GM06990 (cell line): ENCODE results near the gene C2orf68.
A peak's percentile ranks its signal among the peaks of the same experiment; 100 is the strongest.
"Not testable (repeated sequence)": the region's sequence is repeated elsewhere in the genome, so short reads cannot be mapped to it uniquely, and the experiment has no call there.

Experiments
- DNase-seq: peaks from one replicate; pipeline ENCODE4 v3.0.0-alpha.2; 2011; ENCODE audit not compliant: insufficient read length; ENCODE audit errors: extremely low read depth
- H3K27me3 ChIP-seq: replicated peaks from 2 replicates; pipeline ENCODE4 v1.6.0; 2011; ENCODE audit warnings: low read length; ENCODE audit not compliant: control insufficient read depth, insufficient read depth
- H3K36me3 ChIP-seq: 2 replicates; pipeline ENCODE4 v1.5.1; 2011; ENCODE audit warnings: low read length; ENCODE audit not compliant: control insufficient read depth, insufficient read depth
- H3K4me3 ChIP-seq: replicated peaks from 2 replicates; pipeline ENCODE4 v1.5.1; 2011; ENCODE audit warnings: low read depth, mild to moderate bottlenecking, control low read depth, low read length
- CTCF ChIP-seq: IDR thresholded peaks from 2 replicates; pipeline ENCODE4 v1.5.1; 2011; ENCODE audit warnings: low read length, control low read depth, mild to moderate bottlenecking, inconsistent platforms; ENCODE audit not compliant: insufficient read depth, poor library complexity, severe bottlenecking

Gene C2orf68

GRCh38 chr2:85611705-85612587 lies at the start of gene C2orf68:
C2orf68 (minus strand) TSS chr2:85612066; CDS start chr2:85611984, 82 bp downstream.
- peak; percentile 91 for DNase-seq
- Histone ChIP-seq H3K4me3 (peak within 1 kb of the TSS; percentile 89), H3K27me3 (no peaks in the 10 kb centered on the region), H3K36me3 (peaks cover 5% of the 10 kb centered on the region)
- TF ChIP-seq CTCF: no peak

GRCh38 chr2:85661139-85661858 lies 49.4 kb upstream of the C2orf68 start:
- no peaks in the 10 kb centered on the region; the same call in none of the 2 replicates for H3K36me3 ChIP-seq
- DNase-seq: no peak
- TF ChIP-seq CTCF: no peak
- H3K4me3 ChIP-seq: no peak overlapping the region
- H3K27me3 ChIP-seq: no peaks in the 10 kb centered on the region

- Histone ChIP-seq H3K4me3 (no peak overlapping the region), H3K36me3 (peaks cover 4% of the 10 kb centered on the region), H3K27me3 (no peaks in the 10 kb centered on the region)
- TF ChIP-seq CTCF: no peak
- DNase-seq: no peak
Measured at GRCh38 chr2:85660725-85661124, 48.9 kb upstream of the C2orf68 start.

GRCh38 chr2:85660301-85660700 lies 48.4 kb upstream of the C2orf68 start:
- DNase-seq, H3K36me3 ChIP-seq, H3K27me3 ChIP-seq, H3K4me3 ChIP-seq: not testable (repeated sequence)

- no peak for DNase-seq
- Histone ChIP-seq H3K27me3 (no peaks in the 10 kb centered on the region), H3K36me3 (peaks cover 4% of the 10 kb centered on the region), H3K4me3 (no peak overlapping the region)
- TF ChIP-seq CTCF: no peak
Measured at GRCh38 chr2:85659324-85659981, 47.6 kb upstream of the C2orf68 start.

GRCh38 chr2:85657399-85657798 lies 45.5 kb upstream of the C2orf68 start:
- not testable (repeated sequence) for H3K36me3 ChIP-seq, H3K27me3 ChIP-seq, H3K4me3 ChIP-seq, DNase-seq
